Activated T-cell treated with anti-CD3 and anti-CD28 coated beads for 4 hours (primary cell): Measurements from ENCODE around the gene AKT1S1.
A peak's percentile ranks its signal among the peaks of the same experiment; 100 is the strongest.
"Not testable (repeated sequence)": the region's sequence is repeated elsewhere in the genome, so short reads cannot be mapped to it uniquely, and the experiment has no call there.

ENCODE experiments used
- DNase-seq: peaks from one replicate; pipeline ENCODE4 v3.0.0-alpha.2; 2020

AKT1S1 gene

GRCh38 chr19:49877020-49877878 lies at the start of gene AKT1S1, which contains the start of gene TBC1D17:
Gene AKT1S1, minus strand, starts transcription at chr19:49877355. Its CDS starts 4,060 bp downstream, at chr19:49873295.
Gene TBC1D17, plus strand, starts transcription at chr19:49877702. Its CDS starts 22 bp downstream, at chr19:49877724.
- DNase-seq, result peak; percentile 95

- no peak for DNase-seq
These were observed 49.4 kb upstream of the AKT1S1 start for GRCh38 chr19:49926515-49926914.

GRCh38 chr19:49925486-49925885 lies 48.3 kb upstream of the AKT1S1 start:
- no peak for DNase-seq

GRCh38 chr19:49924881-49925210 lies 47.7 kb upstream of the AKT1S1 start:
- not testable (repeated sequence) for DNase-seq

- DNase-seq, result no peak
These were observed 47.1 kb upstream of the AKT1S1 start for GRCh38 chr19:49924004-49924880.

- DNase-seq, result no peak
These were observed 46.2 kb upstream of the AKT1S1 start for GRCh38 chr19:49923055-49924003.

- no peak for DNase-seq
These were observed 45.0 kb upstream of the AKT1S1 start for GRCh38 chr19:49921871-49922795.

- no peak for DNase-seq
These were observed 43.6 kb upstream of the AKT1S1 start for GRCh38 chr19:49920624-49921363.

- no peak for DNase-seq
These were observed 40.9 kb upstream of the AKT1S1 start for GRCh38 chr19:49918089-49918488.

- DNase-seq, result no peak
These were observed 39.9 kb upstream of the AKT1S1 start for GRCh38 chr19:49916839-49917733.

GRCh38 chr19:49915271-49915670 lies 38.1 kb upstream of the AKT1S1 start:
- DNase-seq, result no peak

- DNase-seq, result no peak
These were observed 36.6 kb upstream of the AKT1S1 start for GRCh38 chr19:49913720-49914119.

GRCh38 chr19:49912965-49913685 lies 36.0 kb upstream of the AKT1S1 start:
- DNase-seq, result no peak

- no peak for DNase-seq
These were observed 34.4 kb upstream of the AKT1S1 start for GRCh38 chr19:49911381-49912145.

- DNase-seq, result no peak
These were observed 33.0 kb upstream of the AKT1S1 start for GRCh38 chr19:49910179-49910578.

- DNase-seq, result no peak
These were observed 31.6 kb upstream of the AKT1S1 start for GRCh38 chr19:49908480-49909420.
